Muscle layer of duodenum (tissue), 2 donors: ENCODE results near the gene CWC27.

Experiments used
- H3K27ac ChIP-seq: one replicate; pipeline ENCODE4 v1.7.0; 2013; ENCODE audit warnings: mild to moderate bottlenecking, low read length
- H3K27me3 ChIP-seq: one replicate; pipeline ENCODE4 v1.7.0; 2013; ENCODE audit warnings: low read depth, mild to moderate bottlenecking, control low read depth, low read length
- H3K36me3 ChIP-seq, 2 donors: one replicate each; pipeline ENCODE4 v1.7.0; 2013; ENCODE audit warnings: low read length in 2 of 2, control low read depth in 1 of 2, mild to moderate bottlenecking in 1 of 2; ENCODE audit not compliant: insufficient read depth in 2 of 2, control insufficient read depth in 1 of 2
- H3K4me1 ChIP-seq, 2 donors: one replicate each; pipeline ENCODE4 v1.7.0; 2013; ENCODE audit warnings: low read length in 2 of 2, mild to moderate bottlenecking in 2 of 2, control low read depth in 1 of 2, moderate library complexity in 1 of 2; ENCODE audit not compliant: insufficient read depth in 2 of 2, control insufficient read depth in 1 of 2
- H3K4me3 ChIP-seq, 2 donors: one replicate each; pipeline ENCODE4 v1.7.0; 2013; ENCODE audit warnings: low read length in 2 of 2, low read depth in 1 of 2, mild to moderate bottlenecking in 1 of 2
- H3K9me3 ChIP-seq, 2 donors: one replicate each; pipeline ENCODE4 v1.7.0; 2013; ENCODE audit warnings: low read length in 2 of 2, control low read depth in 1 of 2, mild to moderate bottlenecking in 1 of 2; ENCODE audit not compliant: control insufficient read depth in 1 of 2
- donor health status: healthy.

The CWC27 gene

DNA sequence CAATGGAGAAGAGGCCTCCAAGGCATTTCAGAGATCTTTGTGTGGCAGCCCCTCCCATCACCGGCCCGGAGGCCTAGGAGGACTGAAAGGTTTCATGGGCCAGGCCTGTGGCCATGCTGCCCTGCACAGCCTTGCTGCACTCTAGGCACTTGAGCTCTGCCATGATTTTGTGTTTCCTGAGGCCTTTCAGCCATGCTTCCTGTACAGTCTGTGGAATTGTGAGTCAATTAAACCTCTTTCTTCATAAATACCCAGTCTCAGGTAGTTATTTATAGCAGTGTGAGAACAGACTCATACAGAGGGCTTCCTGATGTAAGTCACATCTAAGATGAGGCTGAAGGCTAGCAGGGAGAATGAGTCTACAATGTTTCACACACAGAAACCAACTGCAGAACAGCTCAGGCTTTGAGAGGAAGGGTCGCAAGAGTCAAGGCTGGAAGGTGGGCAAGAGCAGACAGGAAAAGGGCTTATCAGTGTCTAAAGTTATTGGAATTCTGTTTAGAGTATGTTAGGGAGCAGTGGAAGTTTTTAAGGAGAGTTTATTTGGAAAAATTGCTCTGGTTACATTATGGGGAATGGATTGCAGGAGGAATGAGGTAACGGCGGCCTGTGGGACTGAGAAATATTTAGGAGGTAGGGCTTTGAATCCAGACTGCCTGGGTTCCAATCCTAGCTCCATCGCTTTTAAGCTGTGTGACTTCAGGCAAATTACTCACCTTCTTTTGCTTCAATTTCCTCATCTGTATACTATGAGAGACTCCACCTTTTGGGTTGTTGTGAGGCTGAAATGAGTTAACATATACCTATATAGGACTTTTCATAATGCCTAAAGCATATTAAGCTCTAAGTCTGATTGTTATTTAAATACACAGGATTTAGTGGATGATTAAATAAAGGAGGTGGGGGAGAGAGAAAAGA is 291.2 kb downstream of the CWC27 start:
- H3K36me3 ChIP-seq = no peaks in the 10 kb centered on the region
- no peaks in the 10 kb centered on the region for H3K27me3 ChIP-seq
- H3K27ac ChIP-seq = no peak overlapping the region
- no peak overlapping the region for H3K4me3 ChIP-seq
- peaks cover 6 to 7% of the 10 kb centered on the region in 2 donors for H3K4me1 ChIP-seq
- H3K9me3 ChIP-seq = no peaks in the 10 kb centered on the region

DNA sequence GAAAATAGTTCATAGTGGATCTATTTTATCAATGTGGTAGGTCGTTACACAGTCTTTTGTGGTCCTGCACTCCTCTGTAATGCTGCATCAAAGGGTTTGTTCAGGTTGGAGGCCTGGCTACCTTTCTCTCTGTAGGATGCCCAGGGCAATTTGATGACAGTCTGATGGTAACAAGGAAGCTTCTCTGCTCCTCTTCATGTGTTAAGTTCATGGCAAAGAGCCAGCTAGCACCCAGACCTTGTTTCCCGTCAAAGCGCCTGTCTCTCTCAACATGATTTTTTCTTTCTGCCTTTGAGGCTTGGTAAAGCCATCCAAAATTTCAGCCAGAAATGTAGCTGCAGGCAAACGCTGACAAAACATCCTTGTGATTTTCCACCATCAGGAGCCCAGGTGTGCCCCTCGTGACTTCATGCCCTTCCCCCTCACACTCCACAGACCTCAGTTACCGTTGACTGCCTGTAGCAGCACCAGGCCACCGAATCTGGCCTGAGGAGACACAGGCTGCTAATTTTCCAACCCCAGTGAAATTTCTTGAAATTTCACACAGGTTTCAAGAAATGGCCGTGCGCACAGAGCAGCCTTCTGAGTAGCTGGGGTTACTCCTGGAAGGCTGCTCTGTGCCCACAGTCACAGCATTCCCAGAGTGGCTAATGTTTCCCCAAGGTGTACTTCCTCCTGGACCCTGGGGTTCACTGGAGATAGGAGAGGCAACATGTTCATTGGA is 292.7 kb downstream of the CWC27 start:
- H3K4me1 ChIP-seq = peaks cover 7% of the 10 kb centered on the region in 2 donors
- H3K27ac ChIP-seq = no peak overlapping the region
- H3K4me3 ChIP-seq = no peak overlapping the region
- no peaks in the 10 kb centered on the region for H3K9me3 ChIP-seq
- no peaks in the 10 kb centered on the region for H3K27me3 ChIP-seq
- no peaks in the 10 kb centered on the region for H3K36me3 ChIP-seq

DNA sequence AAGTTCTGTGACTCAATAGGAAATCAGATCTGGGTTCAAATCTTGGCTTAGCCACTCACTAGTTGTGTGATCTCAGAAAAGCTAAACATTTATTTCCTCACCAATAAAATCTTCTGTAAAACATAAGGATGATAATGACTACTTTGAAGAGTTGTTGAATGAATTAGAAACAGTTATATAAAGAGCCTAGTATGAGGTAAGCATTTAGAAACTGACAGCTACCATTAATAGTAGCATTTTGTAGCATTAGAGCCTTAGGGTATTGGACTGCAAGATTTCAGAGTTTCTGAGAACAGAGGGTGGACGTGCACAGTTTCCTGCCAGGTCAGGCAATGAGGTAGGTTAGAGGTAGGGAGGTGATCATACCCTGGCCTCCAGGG is 293.2 kb downstream of the CWC27 start:
- Histone ChIP-seq H3K27ac (no peak overlapping the region), H3K27me3 (no peaks in the 10 kb centered on the region), H3K4me1 (peaks cover 7 to 13% of the 10 kb centered on the region in 2 donors), H3K9me3 (no peaks in the 10 kb centered on the region), H3K36me3 (no peaks in the 10 kb centered on the region), H3K4me3 (no peak overlapping the region)

DNA sequence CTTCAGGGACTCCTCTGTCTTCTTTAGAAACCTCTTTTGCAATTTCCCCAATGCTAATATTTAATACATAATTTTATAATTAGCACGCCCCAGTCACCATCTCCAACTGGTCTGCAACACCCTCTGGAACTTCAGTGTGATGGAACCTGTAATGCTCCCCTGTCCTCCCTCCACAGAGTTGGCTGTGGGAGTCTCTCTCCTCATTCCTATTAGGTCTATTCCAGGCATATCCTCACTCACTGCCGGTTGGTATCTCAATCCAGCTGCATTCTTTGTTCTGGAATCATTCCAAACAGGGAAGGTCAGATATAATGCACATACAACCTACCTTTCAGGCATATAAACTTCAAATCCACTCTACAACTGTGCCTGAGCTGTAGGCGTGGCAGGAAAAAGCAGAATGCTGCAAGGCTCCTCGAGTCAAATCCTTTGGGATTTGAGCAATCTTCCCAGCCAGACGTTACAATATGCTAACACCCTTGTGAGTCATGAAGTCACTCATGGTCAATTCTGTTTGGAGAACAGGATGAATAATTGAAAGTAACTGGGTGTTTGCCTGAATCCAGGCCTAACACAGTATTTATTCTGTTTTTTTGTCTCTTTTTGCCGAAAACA is 293.8 kb downstream of the CWC27 start:
- Histone ChIP-seq H3K36me3 (no peaks in the 10 kb centered on the region), H3K4me3 (no peak overlapping the region), H3K27ac (no peak overlapping the region), H3K9me3 (no peaks in the 10 kb centered on the region), H3K4me1 (peaks cover 7 to 14% of the 10 kb centered on the region in 2 donors), H3K27me3 (no peaks in the 10 kb centered on the region)

DNA sequence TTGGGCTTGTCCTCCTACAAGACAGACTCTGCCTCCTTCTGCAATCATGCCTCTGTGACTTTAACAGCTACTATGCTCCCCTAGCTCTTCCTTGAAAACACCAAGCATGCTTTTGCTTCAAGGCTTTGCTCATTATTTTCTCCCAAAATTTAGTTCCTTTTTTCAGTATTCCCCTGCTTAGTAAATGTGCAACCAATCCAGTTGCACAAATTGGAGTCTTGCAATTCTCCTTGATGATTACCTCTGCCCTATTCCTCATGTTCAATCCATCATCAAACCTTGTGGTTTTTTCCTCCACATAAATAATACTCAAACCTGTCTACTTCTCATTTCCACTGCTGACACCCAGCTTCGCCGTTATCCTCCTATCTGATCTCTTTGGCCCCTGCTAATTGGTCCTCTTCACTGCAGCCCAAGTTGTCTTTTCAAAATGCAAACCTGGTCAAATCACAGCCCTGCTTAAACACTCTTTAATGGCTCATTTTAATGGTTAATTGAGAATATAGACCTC is 296.3 kb downstream of the CWC27 start:
- no peaks in the 10 kb centered on the region for H3K36me3 ChIP-seq
- no peaks in the 10 kb centered on the region for H3K9me3 ChIP-seq
- no peaks in the 10 kb centered on the region for H3K27me3 ChIP-seq
- no peak overlapping the region for H3K27ac ChIP-seq
- H3K4me1 ChIP-seq = peaks cover 7 to 14% of the 10 kb centered on the region in 2 donors
- no peak overlapping the region for H3K4me3 ChIP-seq

GRCh38 chr5:65066387-65067146 is 297.8 kb downstream of the CWC27 start:
- no peak overlapping the region for H3K27ac ChIP-seq
- no peaks in the 10 kb centered on the region for H3K27me3 ChIP-seq
- H3K4me1 ChIP-seq = peaks cover 7 to 14% of the 10 kb centered on the region in 2 donors
- no peak overlapping the region for H3K4me3 ChIP-seq
- no peaks in the 10 kb centered on the region for H3K36me3 ChIP-seq
- no peaks in the 10 kb centered on the region for H3K9me3 ChIP-seq

GRCh38 chr5:65067147-65067506 is 298.4 kb downstream of the CWC27 start:
- no peaks in the 10 kb centered on the region for H3K27me3 ChIP-seq
- H3K36me3 ChIP-seq = no peaks in the 10 kb centered on the region
- no peaks in the 10 kb centered on the region for H3K9me3 ChIP-seq
- no peak overlapping the region for H3K4me3 ChIP-seq
- H3K4me1 ChIP-seq = peaks cover 6 to 14% of the 10 kb centered on the region in 2 donors
- no peak overlapping the region for H3K27ac ChIP-seq
